Measurements from ENCODE around the gene SP6.

The SP6 gene

DNA sequence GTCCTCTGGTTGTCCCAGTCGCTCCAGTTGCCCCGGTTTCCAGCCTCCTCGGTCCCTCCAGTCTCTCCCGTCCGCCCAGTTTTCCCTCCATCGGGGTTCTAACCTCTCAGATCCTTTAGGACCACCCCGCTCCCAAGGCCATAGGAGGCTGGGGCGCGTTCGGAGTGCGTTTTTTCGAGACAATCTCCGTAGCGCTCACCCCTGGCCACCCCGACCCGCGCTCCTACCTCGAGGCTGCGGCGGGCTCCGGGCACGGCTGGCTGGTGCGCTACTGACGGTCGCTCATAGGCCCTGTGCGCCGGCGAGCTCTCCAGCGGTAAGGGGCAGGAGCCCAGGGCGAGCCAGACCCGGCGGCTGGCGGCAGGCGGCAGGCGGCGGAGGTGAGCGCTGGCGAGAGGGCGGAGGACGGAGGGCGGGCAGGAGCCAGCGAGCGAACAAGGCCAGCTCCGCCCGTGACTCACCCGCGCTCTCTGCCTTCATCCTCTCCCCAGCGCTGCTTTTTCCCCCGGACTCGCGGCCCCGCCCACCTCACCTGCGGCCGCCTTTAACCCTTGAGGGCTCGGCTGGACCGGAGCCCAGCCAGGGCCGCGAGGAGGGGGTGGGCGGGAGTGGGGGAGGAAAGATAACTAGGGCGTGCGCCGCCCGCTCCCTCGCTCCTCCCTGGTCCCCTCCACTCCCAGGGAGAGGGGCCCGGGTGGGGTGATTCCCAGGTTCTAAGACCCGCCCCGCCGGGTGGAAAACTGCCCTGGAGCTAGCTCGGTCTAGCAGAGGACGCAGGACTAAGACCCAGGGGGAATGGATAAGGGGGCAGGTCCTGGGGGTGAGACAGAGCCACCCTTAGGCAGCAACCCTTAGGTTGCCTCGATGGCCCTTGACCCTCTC lies at the start of gene SP6:
TSS of gene SP6 (minus strand) at position 472 of the 882 bp plus-strand sequence. CDS start 2,734 bp downstream, outside the sequence.
- peak; percentile 75 for DNase-seq

DNA sequence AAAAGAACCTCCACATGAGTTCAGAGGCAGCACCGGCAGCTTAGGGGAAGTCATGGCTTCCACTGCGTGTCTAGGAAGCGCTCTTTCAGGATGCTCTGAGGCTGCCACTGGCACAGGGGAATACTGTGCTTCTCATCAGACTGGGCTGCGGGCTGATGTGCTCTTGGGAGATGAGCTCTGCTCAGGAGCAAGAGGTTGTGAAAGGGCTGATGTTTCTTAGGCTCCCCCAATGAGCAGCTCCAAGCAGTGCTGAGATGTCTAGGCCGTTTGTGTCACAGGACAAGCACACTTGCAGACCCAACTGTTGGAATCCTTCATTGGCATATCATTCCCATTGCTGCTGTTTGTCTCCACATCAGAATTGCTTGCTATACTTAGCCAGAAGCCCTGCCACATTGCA lies 48.7 kb upstream of the SP6 start:
- no peak for DNase-seq

DNA sequence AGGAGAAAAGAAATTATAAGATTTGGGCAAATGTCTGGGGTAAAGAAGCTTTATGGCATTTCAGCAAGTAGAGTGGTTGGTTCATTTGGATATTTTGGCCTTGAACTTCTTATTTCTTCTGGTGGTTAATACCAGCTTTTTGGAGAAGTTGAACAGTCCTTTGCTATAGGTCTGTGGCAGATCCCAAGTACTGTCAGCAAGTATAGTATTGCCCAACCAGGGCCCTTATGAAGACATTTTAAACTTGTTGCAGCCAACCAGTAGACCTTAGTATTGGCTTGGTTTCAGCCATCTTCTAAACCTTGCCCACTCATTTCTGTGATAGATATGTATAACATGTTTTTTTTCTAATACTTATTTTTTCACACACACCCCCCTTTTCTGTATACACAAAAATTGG lies 47.3 kb upstream of the SP6 start:
- no peak for DNase-seq

- no peak for DNase-seq
Observed at GRCh38 chr17:47897561-47897960, 46.6 kb upstream of the SP6 start.

- DNase-seq = no peak
Observed at GRCh38 chr17:47896672-47897490, 45.9 kb upstream of the SP6 start.

GRCh38 chr17:47895856-47896671 lies 45.1 kb upstream of the SP6 start, which contains the start of gene SP2:
TSS of gene SP2 (plus strand) at chr17:47896236. CDS start at chr17:47896287, 51 bp downstream.
- DNase-seq = peak; percentile 97

GRCh38 chr17:47895347-47895855 lies 44.4 kb upstream of the SP6 start:
- DNase-seq = no peak

DNA sequence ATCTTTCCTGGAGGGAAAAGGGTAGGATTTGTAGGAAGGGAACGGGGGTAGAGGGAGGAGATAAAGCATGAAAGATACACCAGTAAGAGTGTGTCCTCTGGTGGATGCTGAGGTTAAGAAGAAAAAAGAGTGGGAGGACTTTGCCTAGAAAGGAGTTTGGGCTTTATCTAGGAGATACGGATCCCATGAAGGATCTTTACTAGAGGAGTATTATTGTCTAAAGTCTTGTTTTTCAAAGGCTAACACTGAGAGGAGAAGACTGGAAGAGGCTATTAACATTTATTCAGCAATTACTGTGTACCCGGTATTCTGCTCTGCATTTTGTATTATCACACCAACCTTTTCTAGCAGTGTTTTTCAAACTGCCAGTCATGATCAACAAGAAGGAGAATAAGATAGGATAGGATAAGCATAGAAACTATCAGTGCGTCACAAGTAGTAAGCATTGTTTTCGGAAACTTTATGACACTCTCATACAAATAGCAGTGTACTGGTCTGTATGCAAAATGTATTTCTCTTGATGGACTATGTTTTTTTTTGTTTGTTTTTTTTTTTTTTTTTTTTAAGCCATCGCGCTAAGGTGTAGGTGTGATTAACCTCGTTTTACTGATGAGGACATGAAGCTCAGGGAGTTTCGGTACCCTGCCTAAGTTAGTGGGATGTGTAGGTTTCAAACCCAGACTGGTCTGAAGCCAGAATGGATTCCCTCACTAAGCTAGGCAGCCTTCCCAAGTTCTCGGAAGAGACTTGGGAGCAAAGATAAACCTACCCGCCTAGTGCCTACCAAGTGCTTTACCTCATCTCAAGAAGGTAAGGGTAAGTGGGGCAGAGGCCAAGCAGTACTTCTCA lies 43.8 kb upstream of the SP6 start:
- no peak for DNase-seq

DNA sequence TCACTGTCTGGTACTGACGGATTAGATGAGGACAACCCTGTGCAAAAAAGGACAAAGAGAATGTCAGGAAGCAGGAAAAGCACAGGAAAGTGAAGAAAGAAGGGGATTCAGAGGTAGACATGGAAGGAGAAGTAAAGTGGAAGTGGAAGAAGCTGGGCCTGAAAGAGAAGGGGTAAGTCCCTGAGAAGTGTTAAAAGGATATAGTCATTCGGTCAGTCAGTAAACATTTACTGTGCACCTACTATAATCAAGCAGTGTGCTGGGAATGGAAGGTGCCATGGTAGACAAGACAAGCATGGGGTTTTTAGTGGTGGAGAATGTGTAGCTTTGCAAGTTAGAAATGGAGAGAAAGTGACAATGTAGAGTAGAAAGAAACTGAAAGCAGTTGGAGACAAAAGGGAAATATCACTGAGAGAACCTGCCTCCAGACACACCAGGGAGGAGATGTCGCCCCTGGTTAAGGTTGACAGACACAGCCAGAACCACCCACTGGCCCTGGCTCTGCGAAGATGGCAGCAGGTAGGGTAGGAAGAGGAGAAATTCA lies 40.7 kb upstream of the SP6 start:
- no peak for DNase-seq

- peak; percentile 95 for DNase-seq
Observed at GRCh38 chr17:47889734-47890529, 39.0 kb upstream of the SP6 start.

DNA sequence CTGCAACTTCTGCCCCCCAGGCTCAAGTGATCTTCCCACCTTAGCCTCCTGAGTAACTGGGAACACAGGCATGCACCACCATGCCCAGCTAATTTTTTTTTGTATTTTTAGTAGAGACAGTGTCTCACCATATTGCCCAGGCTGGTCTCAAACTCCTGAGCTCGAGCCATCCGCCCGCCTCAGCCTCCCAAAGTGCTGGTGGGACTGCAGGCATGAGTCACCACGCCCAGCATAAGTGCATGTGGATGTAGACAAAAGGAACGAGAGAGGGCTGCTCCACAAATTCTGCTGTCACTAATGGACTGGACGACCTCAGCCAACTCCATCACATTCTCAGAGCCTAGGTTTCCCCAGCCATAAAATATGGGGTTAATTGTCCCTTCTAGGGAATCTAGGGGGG lies 37.3 kb upstream of the SP6 start:
- no peak for DNase-seq

- no peak for DNase-seq
Observed at GRCh38 chr17:47884905-47885730, 34.2 kb upstream of the SP6 start.

GRCh38 chr17:47884427-47884740 lies 33.4 kb upstream of the SP6 start:
- DNase-seq = no peak

GRCh38 chr17:47883589-47884426 lies 32.8 kb upstream of the SP6 start:
- no peak for DNase-seq

DNA sequence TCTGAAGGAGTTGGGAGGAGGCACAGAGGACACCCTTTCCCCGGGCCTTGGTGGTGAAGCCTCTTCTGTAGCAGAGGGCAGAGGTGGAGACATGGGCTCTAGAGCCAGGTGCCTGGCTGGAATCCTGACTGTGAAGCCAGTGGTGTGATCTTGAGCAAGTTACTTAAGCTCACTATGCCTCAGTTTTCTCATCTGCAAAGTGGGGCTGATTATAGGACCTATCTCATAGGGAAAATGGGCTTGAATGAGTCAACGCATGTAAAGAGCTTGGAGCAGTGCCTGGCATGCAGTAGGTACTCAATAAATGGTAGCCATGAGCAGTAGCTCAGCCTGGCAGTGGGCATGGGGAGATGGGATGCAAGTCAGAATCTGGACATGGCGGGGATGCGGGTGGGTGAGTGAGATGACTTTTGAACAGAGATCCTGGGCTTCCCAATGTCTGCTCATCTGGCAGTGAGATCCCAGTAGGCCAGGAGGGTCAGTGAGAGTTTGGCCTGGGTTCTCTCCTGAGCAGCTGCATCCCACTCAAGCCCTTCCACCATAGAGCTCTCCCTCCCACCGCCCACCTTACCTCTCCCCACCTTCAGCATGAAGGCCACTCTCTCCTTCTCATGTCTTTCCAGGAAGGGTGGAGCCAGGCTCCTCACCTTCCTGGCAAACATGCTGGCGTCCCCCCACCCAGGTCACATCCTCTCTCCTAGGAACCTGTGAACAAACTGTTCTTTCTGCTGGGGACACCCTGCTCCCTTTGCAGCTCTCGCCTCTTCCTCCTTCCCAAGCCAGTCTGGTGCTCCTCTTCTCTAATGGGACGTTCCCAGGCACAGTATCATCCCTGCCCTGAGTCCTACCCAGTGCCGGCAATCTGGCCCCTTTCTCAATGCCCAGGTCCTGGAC lies 32.0 kb upstream of the SP6 start:
- no peak for DNase-seq

- no peak for DNase-seq
Observed at GRCh38 chr17:47882247-47882646, 31.3 kb upstream of the SP6 start.

GRCh38 chr17:47879776-47880454 lies 29.0 kb upstream of the SP6 start:
- DNase-seq = no peak
